IMR-90 (cell line): ENCODE measurements around the gene PGPEP1. TPM values are rescaled to one million over a fixed set of nuclear protein-coding genes. Genes with fewer than 3 reads are reported as not detected.

ENCODE experiments used
- ATAC-seq: fragments of 200-7000 bp; cut with Tn5 transposase; 2 replicates; pipeline ENCODE4 v1.9.1; 2020; ENCODE audit warnings: low read depth, mild to moderate bottlenecking, moderate library complexity
- BruUV-seq: library from RNA; stranded (reverse); fragments of 400-500 nt; replicated peaks from 2 replicates; lab custom pipeline; 2021; lab: Mats Ljungman, UMichigan
- CTCF ChIA-PET: fragments of 300-600 bp; formaldehyde crosslinking; extraction: SDS; loops from one replicate; lab custom pipeline; 2021; ENCODE audit warnings: antibody characterized with exemption; lab: Yijun Ruan, JAX
- POLR2A ChIA-PET: fragments of 300-600 bp; sonication (Branson Sonifier 250); formaldehyde crosslinking; loops from one replicate; lab custom pipeline; 2022; ENCODE audit warnings: antibody characterized with exemption; ENCODE audit not compliant: unreplicated experiment; lab: Charles Lee
- DNase-seq: peaks from one replicate; pipeline ENCODE4 v3.0.0; 2013
- H2AFZ ChIP-seq: replicated peaks from 2 replicates; pipeline ENCODE3; 2013; ENCODE audit warnings: low read length, mild to moderate bottlenecking; ENCODE audit not compliant: poor library complexity
- H2AK5ac ChIP-seq: 2 replicates; pipeline ENCODE4 v1.6.1; 2013; ENCODE audit warnings: low read depth, low read length, inconsistent platforms
- H2AK9ac ChIP-seq: replicated peaks from 2 replicates; pipeline ENCODE3; 2013; ENCODE audit warnings: mild to moderate bottlenecking, low read depth, low read length, moderate library complexity; ENCODE audit not compliant: poor library complexity
- H2BK120ac ChIP-seq: 2 replicates; pipeline ENCODE4 v1.6.1; 2013; ENCODE audit warnings: low read depth, low read length, inconsistent platforms
- H2BK15ac ChIP-seq: 3 replicates; pipeline ENCODE4 v1.6.1; 2013; ENCODE audit warnings: low read depth, low read length, inconsistent platforms
- H2BK20ac ChIP-seq: 2 replicates; pipeline ENCODE4 v1.6.1; 2013; ENCODE audit warnings: low read depth, mild to moderate bottlenecking, inconsistent platforms, low read length, moderate library complexity
- H2BK5ac ChIP-seq: 2 replicates; pipeline ENCODE4 v1.6.1; 2013; ENCODE audit warnings: mild to moderate bottlenecking, low read depth, low read length, inconsistent platforms; ENCODE audit not compliant: poor library complexity, severe bottlenecking
- H3K14ac ChIP-seq: replicated peaks from 2 replicates; pipeline ENCODE4 v1.6.1; 2013; ENCODE audit warnings: low read depth, low read length, inconsistent platforms
- H3K18ac ChIP-seq: 2 replicates; pipeline ENCODE4 v1.6.1; 2013; ENCODE audit warnings: low read depth, low read length, control low read depth
- H3K23ac ChIP-seq: 2 replicates; pipeline ENCODE4 v1.6.1; 2013; ENCODE audit warnings: low read depth, low read length, inconsistent platforms
- H3K27ac ChIP-seq: 2 replicates; pipeline ENCODE4 v1.5.1; 2013; ENCODE audit warnings: mild to moderate bottlenecking, control low read depth, low read length; ENCODE audit not compliant: insufficient read depth
- H3K27me3 ChIP-seq: 2 replicates; pipeline ENCODE4 v1.6.1; 2013; ENCODE audit warnings: low read length; ENCODE audit not compliant: control insufficient read depth, insufficient read depth
- H3K36me3 ChIP-seq: 2 replicates; pipeline ENCODE4 v1.6.1; 2013; ENCODE audit warnings: low read length, mixed read lengths; ENCODE audit not compliant: control insufficient read depth, insufficient read depth
- H3K4ac ChIP-seq: 2 replicates; pipeline ENCODE4 v1.6.1; 2013; ENCODE audit warnings: low read depth, low read length, inconsistent platforms
- H3K4me1 ChIP-seq: 2 replicates; pipeline ENCODE4 v1.6.1; 2013; ENCODE audit warnings: low read length, mixed read lengths; ENCODE audit not compliant: control insufficient read depth, insufficient read depth
- H3K4me2 ChIP-seq: 2 replicates; pipeline ENCODE4 v1.6.1; 2013; ENCODE audit warnings: low read depth, mild to moderate bottlenecking, control low read depth, low read length, moderate library complexity
- H3K4me3 ChIP-seq: 2 replicates; pipeline ENCODE4 v1.5.1; 2013; ENCODE audit warnings: low read depth, mild to moderate bottlenecking, control low read depth, low read length, moderate library complexity; ENCODE audit not compliant: insufficient read depth
- H3K56ac ChIP-seq: 2 replicates; pipeline ENCODE4 v1.6.1; 2013; ENCODE audit warnings: low read length, inconsistent platforms; ENCODE audit not compliant: insufficient read depth; ENCODE audit errors: extremely low read depth
- H3K79me1 ChIP-seq, 2 experiments: 2 replicates each; pipeline ENCODE4 v1.6.1; 2013; ENCODE audit warnings: low read length in 2 of 2, inconsistent platforms in 1 of 2, low read depth in 1 of 2
- H3K9ac ChIP-seq: 2 replicates; pipeline ENCODE4 v1.6.1; 2013; ENCODE audit warnings: low read depth, low read length, control low read depth
- H3K9me1 ChIP-seq: 2 replicates; pipeline ENCODE4 v1.6.1; 2013; ENCODE audit warnings: low read length, inconsistent platforms; ENCODE audit not compliant: insufficient read depth
- H3K9me3 ChIP-seq: 2 replicates; pipeline ENCODE4 v1.6.1; 2013; ENCODE audit warnings: low read length; ENCODE audit not compliant: control insufficient read depth, insufficient read depth
- H4K20me1 ChIP-seq: 2 replicates; pipeline ENCODE4 v1.6.1; 2013; ENCODE audit warnings: low read length, inconsistent platforms; ENCODE audit not compliant: insufficient read depth
- H4K5ac ChIP-seq: 2 replicates; pipeline ENCODE4 v1.6.1; 2013; ENCODE audit warnings: mild to moderate bottlenecking, low read depth, low read length, control low read depth
- H4K8ac ChIP-seq, 2 experiments: 2 replicates each; pipeline ENCODE4 v1.6.1; 2013; ENCODE audit warnings: low read depth in 2 of 2, low read length in 2 of 2, control low read depth in 1 of 2, inconsistent platforms in 1 of 2
- H4K91ac ChIP-seq: 2 replicates; pipeline ENCODE4 v1.6.1; 2013; ENCODE audit warnings: low read depth, low read length, inconsistent platforms; ENCODE audit not compliant: insufficient read depth
- BHLHE40 ChIP-seq: fragments of 150-350 bp; IDR thresholded peaks from 2 replicates; pipeline ENCODE4 v1.6.1; 2016; ENCODE audit warnings: mild to moderate bottlenecking, low read depth, low read length
- CEBPB ChIP-seq: IDR thresholded peaks from 2 replicates; pipeline ENCODE4 v1.6.1; 2012; ENCODE audit warnings: low read depth, low read length, improper control_type of control experiment
- CHD1 ChIP-seq: IDR thresholded peaks from 2 replicates; pipeline ENCODE4 v1.6.1; 2012; ENCODE audit warnings: low read depth, low read length, improper control_type of control experiment
- FOS ChIP-seq: fragments of 150-350 bp; IDR thresholded peaks from 2 replicates; pipeline ENCODE4 v1.6.1; 2016; ENCODE audit warnings: low read depth, low read length
- MAZ ChIP-seq: IDR thresholded peaks from 2 replicates; pipeline ENCODE4 v1.6.1; 2012; ENCODE audit warnings: low read depth, mild to moderate bottlenecking, low read length, improper control_type of control experiment, moderate library complexity, borderline replicate concordance
- MXI1 ChIP-seq: IDR thresholded peaks from 2 replicates; pipeline ENCODE4 v1.6.1; 2012; ENCODE audit warnings: low read depth, mild to moderate bottlenecking, low read length, moderate library complexity, borderline replicate concordance
- POLR2A ChIP-seq: IDR thresholded peaks from 2 replicates; pipeline ENCODE4 v1.6.1; 2012; ENCODE audit warnings: mild to moderate bottlenecking, low read depth, low read length
- RAD21 ChIP-seq: IDR thresholded peaks from 2 replicates; pipeline ENCODE4 v1.6.1; 2012; ENCODE audit warnings: low read length, improper control_type of control experiment
- RCOR1 ChIP-seq: IDR thresholded peaks from 2 replicates; pipeline ENCODE4 v1.6.1; 2012; ENCODE audit warnings: mild to moderate bottlenecking, low read length, improper control_type of control experiment; ENCODE audit not compliant: insufficient replicate concordance
- SMC3 ChIP-seq: fragments of 150-350 bp; IDR thresholded peaks from 2 replicates; pipeline ENCODE4 v1.6.1; 2016; ENCODE audit warnings: low read depth, mild to moderate bottlenecking, antibody characterized with exemption, low read length, moderate library complexity
- WGBS, 2 experiments: methylation state at CpG; one replicate each; pipeline versions ENCODE4 v1.1.5 to v1.1.7; 2013; ENCODE audit warnings: missing lambda C conversion rate in 2 of 2; ENCODE audit not compliant: insufficient read length in 1 of 2; ENCODE audit errors: extremely low coverage in 2 of 2; 5-methylcytosine and 5-hydroxymethylcytosine counted together
- dilution Hi-C: fragments of 300-500 bp; cut with HindIII; formaldehyde crosslinking; loops from one replicate; pipeline ENCODE4 v1.14.3; 2018; ENCODE audit warnings: low sequenced_read_pairs; ENCODE audit not compliant: unreplicated experiment
- in situ Hi-C: fragments of 300-500 bp; cut with MboI; formaldehyde crosslinking; loops from 3 replicates; pipeline ENCODE4 v1.14.3; 2019; ENCODE audit warnings: low sequenced_read_pairs, inconsistent platforms, mixed read lengths
- intact Hi-C: fragments of 100-400 bp; cut with micrococcal nuclease; formaldehyde crosslinking; loops from 2 replicates; pipeline ENCODE4 v1.10.0; 2022
- polyA plus RNA-seq, 3 experiments: library from polyadenylated mRNA; depleted of rRNA; stranded (reverse); fragments of >200 nt; gene quantifications; 2 replicates each; pipeline ENCODE4 v1.2.3, GENCODE V29; 2012; ENCODE audit warnings: low replicate concordance in 1 of 3
- total RNA-seq: library from RNA; depleted of rRNA; stranded (reverse); fragments of >200 nt; gene quantifications from 2 replicates; pipeline ENCODE4 v1.2.3, GENCODE V29; 2012
- TF ChIP-seq, protein P1 (sequence below): conservative IDR thresholded peaks from 2 replicates; pipeline ENCODE4 v1.5.1; 2012; ENCODE audit warnings: mild to moderate bottlenecking, low read depth, low read length, improper control_type of control experiment

The PGPEP1 gene
- total and polyA plus RNA-seq, 2 of the 4 experiments (the other 2 are of a cell fraction), result 11.8 to 14.3 TPM

DNA sequence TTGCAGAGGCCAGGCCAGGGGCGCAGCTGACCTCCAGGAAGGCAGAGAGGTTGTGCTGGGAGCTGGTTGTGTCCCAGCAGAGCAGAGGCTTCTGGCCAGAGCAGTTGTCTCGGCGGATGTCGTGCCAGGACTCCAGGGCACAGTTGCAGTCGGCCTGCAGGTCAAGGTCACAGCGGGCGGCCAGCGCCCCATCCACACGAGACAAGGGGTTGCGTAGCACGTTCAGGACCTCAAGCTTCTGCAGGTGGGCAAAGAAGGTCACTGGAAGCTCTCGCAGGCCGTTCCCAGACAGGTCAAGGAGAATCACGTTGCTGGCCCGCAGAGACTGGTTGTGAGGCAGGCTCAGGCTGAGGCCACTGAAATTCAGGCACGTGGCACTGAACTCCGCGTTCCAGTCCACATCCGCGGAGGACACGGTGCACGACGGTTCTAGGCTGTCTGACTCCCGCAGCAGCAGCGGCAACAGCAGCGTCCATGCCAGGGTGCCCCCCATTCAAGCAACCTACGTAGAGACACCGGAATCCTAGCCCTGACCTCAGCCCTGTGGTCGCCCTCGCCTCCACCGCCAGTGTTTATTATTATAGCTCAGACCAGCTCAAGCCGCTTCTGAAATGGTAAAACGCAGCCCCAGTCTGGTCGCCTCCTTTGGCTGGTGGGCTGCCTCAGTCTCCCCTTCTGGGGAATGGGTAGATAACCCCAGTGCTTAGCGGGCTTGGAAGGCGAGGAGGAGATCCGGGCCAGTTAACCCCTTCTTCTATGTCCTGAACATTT, 56.3 kb downstream of the PGPEP1 start (continued):
- TF ChIP-seq CEBPB, result no peak

DNA sequence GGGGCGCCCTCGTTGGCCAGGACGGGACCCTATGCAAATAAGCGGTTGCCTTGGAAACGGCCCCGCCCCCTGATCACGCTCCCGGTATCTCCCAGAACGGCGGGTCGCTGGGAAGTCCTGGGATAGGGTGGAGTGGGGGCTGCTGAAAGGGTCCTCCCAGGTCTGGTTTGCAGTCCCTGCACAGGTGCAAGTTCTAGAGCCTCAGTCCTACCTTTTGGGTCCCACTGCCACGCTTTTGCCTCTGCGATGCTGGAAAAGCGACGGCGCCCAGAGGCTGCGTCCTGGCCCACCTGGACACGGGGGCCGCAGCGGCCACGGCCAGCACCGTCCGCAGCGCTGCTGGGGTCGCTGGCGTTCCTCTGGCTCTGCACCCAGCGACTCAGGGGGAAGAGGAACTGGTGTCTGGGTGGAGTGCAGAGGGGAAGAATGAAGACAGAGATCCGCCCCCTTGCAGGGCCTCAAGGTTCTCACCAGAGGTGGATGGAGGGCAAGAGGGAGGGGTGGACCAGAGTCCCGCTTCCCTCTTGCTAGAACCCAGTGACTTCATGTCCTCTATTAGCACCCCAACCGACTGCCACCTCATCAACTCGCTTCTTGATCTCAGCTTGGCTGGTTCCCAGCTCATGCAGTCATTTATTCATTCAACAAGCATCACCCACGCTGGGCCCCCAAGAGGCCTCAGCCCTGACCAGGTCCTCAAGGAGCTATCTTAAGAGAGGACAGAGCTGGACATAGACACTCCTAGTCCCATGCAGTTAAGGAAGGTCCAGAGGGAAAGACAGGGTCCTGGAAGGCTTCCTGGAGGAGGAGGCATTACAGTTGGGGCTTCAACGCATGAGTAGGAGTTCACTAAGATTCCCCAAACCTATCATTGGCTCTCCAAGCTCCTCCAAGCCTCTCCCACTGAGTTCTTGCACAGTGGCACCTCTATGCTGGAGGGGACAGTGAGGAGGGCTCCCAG, 57.1 kb downstream of the PGPEP1 start, which contains the start of gene LRRC25:
Gene LRRC25 (minus strand): TSS at position 381 of the 961 bp plus-strand sequence. CDS start 659 bp downstream, outside the sequence.
- WGBS, 2 experiments, result 26% methylated on average over 12 of the region's 33 CpGs; no CpG with 5 or more reads in 1 of the 2 experiments
- Histone ChIP-seq H2BK5ac (peak within 1 kb of the TSS; percentile 18), H3K27me3 (no peaks in the 10 kb centered on the region), H3K9me3 (no peaks in the 10 kb centered on the region), H3K56ac (no peak within 1 kb of the TSS; the same call in 1 of the 2 replicates), H3K4me2 (no peak within 1 kb of the TSS), H3K9me1 (peaks cover 6% of the 10 kb centered on the region; the same call in 1 of the 2 replicates), H3K36me3 (no peaks in the 10 kb centered on the region), H2AFZ (peak within 1 kb of the TSS; percentile 47), H3K18ac (no peak within 1 kb of the TSS; the same call in 1 of the 2 replicates), H2BK120ac (peak within 1 kb of the TSS; percentile 42), H2AK9ac (peak within 1 kb of the TSS; percentile 52), H3K4me1 (peaks cover 22% of the 10 kb centered on the region), H4K5ac (peak within 1 kb of the TSS; percentile 12), H3K14ac (peak within 1 kb of the TSS; percentile 36; the same call in 1 of the 2 replicates), H4K8ac (peak within 1 kb of the TSS in 1 of 2 experiments; percentile 67; a peak in 1 of 4 replicates), H3K79me1 (no peaks in the 10 kb centered on the region), H4K91ac (peak within 1 kb of the TSS; percentile 68), H3K4ac (peak within 1 kb of the TSS; percentile 55), H2AK5ac (peak within 1 kb of the TSS; percentile 84), H4K20me1 (no peaks in the 10 kb centered on the region), H2BK20ac (peak within 1 kb of the TSS; percentile 76), H2BK15ac (peak within 1 kb of the TSS; percentile 81; the same call in 1 of the 3 replicates), H3K9ac (no peak within 1 kb of the TSS), H3K27ac (peak within 1 kb of the TSS; percentile 16; the same call in 1 of the 2 replicates), H3K4me3 (no peak within 1 kb of the TSS), H3K23ac (no peak within 1 kb of the TSS)
- in situ Hi-C loops, result no loop called here
- POLR2A ChIA-PET, result no interaction called here
- ATAC-seq (no peak), DNase-seq (no peak)
- dilution Hi-C loops, result no loop called here
- BruUV-seq, result no TSS peak
- intact Hi-C loops, result no loop called here
- CTCF ChIA-PET, result interaction anchor here (1.0 to 1.5 kb wide), 2 partner anchors 8 to 12 kb away, joined by 3 to 4 read pairs; no protein-coding TSS in a partner anchor
- no peak for TF ChIP-seq RCOR1
- no peak for TF ChIP-seq RAD21
- no peak for TF ChIP-seq BHLHE40
- TF ChIP-seq, protein P1, sequence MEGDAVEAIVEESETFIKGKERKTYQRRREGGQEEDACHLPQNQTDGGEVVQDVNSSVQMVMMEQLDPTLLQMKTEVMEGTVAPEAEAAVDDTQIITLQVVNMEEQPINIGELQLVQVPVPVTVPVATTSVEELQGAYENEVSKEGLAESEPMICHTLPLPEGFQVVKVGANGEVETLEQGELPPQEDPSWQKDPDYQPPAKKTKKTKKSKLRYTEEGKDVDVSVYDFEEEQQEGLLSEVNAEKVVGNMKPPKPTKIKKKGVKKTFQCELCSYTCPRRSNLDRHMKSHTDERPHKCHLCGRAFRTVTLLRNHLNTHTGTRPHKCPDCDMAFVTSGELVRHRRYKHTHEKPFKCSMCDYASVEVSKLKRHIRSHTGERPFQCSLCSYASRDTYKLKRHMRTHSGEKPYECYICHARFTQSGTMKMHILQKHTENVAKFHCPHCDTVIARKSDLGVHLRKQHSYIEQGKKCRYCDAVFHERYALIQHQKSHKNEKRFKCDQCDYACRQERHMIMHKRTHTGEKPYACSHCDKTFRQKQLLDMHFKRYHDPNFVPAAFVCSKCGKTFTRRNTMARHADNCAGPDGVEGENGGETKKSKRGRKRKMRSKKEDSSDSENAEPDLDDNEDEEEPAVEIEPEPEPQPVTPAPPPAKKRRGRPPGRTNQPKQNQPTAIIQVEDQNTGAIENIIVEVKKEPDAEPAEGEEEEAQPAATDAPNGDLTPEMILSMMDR, result no peak
- TF ChIP-seq MXI1, result no peak
- no peak for TF ChIP-seq POLR2A
- TF ChIP-seq SMC3, result no peak
- TF ChIP-seq CHD1, result no peak
- TF ChIP-seq CEBPB, result no peak
- TF ChIP-seq FOS, result no peak
- TF ChIP-seq MAZ, result no peak
